Activated CD8-positive, alpha-beta memory T cell treated with anti-CD3 and anti-CD28 coated beads, Interleukin-2, amount 50 U/mL, for 1 hour (primary cell): Measurements from ENCODE around the gene CENPE.

Experiments
- DNase-seq: peaks from one replicate; pipeline ENCODE4 v3.0.0-alpha.2; 2020; ENCODE audit errors: extremely low read depth

The CENPE gene

DNA sequence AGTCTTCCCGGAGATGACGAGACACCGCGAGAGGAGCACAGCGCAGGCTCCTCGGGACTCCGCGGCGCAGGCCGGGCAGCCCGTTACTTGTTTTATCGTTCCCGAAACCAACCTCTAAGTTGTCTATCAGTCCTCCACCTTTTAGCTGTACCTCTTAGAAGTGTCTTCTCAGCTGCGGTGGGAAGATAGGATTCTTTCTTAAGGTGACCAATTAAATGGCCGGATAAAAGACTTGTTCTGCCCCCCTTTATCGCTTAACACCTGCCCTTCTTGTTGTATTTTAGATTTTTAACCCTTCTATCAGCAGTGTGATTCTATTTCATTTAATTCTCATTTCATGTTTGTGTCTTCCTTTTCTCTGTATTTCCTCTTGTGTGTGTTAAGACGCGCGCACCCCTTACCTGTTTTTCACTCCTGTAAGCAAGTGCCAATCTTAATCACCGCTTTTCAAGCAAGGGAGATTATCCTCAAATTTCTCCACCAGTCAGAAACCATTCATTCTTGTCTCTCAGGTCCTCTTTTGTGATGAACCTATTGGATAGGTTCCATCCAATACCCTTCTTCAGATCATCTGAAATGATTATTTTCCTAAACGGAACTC lies 121.3 kb downstream of the CENPE start, which contains the start of gene SLC9B2:
SLC9B2 (minus strand) TSS at position 15 of the 601 bp plus-strand sequence. CDS start 9,211 bp downstream, outside the sequence.
- DNase-seq, result no peak

DNA sequence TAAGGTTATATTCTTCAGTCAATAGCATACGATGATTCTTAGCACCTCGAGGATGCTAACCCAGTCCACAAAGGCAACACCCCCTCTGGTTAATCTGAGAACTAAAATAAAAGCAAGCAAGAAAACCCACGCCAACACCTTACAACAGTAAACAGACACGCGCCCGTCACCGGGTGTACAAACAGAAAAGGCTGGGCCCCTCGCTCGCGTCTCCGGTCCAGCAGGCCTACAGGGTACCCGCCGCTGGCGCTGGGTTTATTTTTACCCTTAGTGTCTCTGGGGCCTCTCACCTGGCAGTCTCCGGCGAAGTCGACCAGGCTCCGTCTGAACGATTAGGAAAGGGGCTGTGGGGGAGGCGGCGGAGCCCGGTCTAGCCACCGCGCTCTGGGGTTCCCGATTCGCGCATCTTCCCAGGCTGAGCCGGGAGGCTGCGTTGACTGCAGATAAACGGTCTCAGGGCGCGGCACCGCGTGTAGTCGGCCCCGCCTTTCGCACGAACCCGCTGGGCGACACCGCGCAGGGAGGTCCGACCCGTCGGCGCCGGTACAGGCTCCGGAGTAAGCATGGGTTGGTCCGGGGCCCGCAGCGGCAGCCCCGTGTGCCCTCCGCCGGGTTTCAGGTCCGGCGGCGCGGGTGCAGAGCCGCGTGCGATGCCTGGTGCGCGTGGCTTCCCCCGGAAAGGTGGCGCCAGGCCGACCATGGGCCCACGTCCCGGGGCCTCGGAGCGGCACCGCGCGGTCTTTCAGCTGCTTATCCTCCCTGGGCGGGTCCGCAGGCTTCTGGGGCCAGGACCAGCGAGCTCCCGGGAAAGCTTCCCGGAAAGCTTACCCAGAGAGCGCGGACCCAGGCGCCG lies 122.0 kb downstream of the CENPE start:
- DNase-seq, result peak; percentile 29

DNA sequence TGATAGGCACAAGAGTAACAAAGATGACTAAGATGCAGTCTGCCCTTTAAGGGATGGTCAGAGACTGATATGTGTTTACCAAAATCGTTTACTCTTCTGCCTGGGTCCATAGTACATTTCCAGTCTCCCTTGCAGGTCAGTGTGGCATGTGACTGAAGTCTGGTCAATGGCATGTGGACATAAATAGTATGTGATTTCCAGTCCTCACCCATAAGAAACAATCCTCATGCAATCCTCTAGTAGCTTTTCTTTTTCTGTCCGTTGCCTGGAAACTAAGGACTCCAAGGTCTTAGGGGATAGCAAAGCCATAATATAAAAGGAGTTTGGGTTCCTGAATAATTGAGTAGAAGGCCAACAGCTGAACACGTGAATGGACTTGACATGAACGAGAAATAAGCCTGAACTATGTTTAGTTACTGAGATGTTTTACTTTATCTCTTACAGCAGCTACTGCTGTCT lies 122.7 kb downstream of the CENPE start:
- DNase-seq, result no peak

DNA sequence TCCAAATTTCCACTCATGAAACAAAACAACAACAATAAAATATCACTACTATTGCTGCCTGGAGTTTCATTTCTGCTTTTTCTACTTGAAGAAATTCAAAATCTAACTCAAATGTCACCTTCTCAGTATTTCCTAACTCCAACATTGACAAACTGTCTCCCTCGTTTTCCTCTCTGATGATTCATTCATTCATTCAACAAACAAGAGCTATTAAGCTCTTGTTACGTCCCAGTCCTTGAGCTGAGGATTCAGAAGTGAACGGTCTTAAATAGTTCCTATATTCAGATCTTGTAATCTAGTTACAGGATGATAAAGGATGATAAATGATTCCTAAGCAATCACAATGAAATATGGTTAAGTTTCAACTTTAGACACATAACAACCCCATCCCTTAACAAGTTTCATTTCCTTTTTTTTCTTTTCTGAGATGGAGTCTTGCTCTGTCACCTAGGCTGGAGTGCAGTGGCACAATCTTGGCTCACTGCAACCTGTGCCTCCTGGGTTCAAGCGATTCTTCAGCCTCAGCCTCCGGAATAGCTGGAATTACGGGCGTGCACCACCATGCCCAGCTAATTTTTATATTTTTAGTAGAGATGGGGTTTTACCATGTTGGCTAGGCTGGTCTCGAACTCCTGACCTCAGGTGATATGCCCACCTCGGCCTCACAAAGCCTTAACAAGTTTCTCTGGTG lies 123.3 kb downstream of the CENPE start:
- DNase-seq, result no peak

DNA sequence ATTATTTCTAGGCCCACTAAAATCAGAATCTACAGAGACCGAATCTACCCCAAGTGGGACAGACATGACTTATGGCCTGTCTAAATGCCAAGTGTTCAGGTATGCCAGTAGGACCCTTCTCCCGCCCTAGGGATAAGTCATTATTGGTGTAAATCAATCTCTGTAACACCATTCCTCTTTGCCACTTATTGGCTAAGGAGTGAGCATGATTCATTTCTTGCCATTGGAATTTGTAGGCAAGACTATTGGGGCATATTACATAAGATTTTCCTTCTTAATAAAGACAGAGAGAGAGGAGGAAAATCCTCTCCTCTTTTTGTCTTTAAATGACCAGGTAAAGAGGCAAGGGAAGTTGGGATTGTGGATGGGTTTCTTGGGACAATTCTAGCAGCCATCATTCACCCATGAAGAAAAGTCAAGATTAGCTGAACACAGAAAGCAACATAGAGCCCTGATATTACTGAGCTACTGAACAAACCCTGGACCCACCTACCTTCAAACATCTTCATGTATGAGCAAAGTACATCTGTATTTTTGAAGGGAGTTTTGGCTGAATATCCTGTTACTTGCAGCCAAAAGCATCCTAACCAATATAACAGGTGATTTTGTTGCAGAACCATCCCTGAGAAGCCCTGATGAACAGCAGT lies 124.2 kb downstream of the CENPE start:
- no peak for DNase-seq

DNA sequence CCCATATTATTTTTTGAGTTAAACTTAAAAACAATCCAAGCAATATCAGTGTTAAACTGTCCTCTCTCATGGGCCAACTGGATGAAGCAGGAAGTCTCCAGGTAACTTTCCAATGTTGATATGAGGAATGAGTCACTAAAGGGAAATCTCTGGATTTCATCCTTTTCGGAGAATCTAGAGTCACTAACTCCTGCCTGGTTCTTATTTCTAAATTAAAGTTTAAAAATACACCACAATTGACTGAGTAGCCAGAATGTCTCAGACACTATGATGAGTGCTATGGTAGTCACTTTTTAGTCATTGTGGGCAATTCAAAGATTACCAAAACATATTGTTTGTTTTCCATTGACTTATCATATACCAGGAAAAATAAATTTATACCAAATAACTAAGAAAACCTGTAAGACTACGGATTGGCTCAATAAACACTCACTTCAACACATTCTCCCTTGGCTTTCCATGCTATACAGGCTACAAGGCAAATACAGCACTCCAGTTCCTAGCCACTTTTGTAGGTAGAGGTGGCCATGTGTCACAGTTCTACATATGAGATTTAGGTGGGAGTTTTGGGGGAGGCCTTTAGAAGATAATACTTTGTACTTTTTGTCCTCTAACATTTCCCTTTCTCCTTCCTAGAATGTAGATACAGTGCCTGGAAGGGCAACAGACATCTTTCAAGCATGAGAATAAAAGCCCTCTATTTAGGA lies 130.1 kb downstream of the CENPE start:
- no peak for DNase-seq

DNA sequence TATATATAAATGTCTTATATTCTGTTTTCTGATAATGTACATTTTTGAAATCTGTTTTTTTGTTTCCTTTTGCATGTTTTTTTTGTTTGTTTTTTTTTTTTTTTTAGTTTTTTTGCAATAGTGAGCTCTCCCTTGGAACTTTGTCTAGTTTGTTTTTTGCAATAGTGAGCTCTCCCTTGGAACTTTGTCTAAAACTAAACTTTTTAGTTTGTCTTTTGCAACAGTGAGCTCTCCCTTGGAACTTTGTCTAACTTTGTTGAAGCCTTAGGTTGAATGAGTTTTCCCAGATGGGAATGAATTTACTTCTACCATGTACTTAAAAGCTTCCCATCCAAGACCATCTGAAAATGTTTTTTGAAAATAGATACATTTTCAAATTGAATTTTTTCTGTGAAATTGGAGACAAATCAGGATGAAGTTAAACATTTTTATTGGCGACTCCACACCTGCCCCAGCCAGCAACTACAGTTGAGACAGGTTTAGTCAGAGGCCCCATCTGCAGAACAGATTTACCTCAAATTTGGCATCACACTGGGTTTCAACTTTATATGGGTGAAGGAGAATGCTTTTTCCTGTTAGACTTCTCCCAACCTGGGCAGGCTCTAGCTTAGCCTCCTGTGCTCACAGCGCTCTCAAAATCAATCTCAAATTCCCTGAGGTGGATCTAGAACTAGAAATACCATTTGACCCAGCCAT lies 137.5 kb downstream of the CENPE start:
- DNase-seq, result no peak
